SH-SY5Y (cell line): ENCODE results near the gene ZHX3.

Source experiments
- GATA2 ChIP-seq: IDR thresholded peaks from 2 replicates; pipeline ENCODE4 v1.6.1; 2011; ENCODE audit warnings: mild to moderate bottlenecking, low read depth, low read length
- GATA3 ChIP-seq: IDR thresholded peaks from 2 replicates; pipeline ENCODE4 v1.6.1; 2011; ENCODE audit warnings: low read depth, mild to moderate bottlenecking, low read length, moderate library complexity

- TF ChIP-seq GATA2 (no peak), GATA3 (no peak)
These were observed 93.2 kb downstream of the ZHX3 start for GRCh38 chr20:41224281-41224680.
